ENCODE data around the gene ANKRD9.

The ANKRD9 gene

GRCh38 chr14:102512793-102513300, 3.3 kb upstream of the ANKRD9 start:
- DNase-seq: no peak

DNA sequence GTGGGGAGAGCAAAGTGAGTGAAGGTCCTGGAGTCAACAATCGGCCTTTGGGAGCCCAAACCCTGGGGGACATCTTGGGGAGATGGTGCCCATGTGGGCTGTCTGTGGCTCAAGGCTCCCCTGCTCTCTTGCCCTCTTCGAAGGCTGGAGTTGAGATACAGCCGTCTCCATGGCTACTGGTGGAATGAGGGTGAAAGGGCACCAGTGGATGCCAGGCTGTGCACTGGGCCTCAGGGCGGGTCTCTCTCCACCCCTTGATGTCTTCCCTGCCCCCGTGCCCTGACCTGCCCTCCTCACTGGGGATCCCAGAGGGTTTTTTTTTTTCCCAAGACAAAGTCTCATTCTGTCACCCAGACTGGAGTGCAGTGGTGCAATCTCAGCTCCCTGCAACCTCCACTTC, 2.0 kb upstream of the ANKRD9 start:
- no peak for DNase-seq

DNA sequence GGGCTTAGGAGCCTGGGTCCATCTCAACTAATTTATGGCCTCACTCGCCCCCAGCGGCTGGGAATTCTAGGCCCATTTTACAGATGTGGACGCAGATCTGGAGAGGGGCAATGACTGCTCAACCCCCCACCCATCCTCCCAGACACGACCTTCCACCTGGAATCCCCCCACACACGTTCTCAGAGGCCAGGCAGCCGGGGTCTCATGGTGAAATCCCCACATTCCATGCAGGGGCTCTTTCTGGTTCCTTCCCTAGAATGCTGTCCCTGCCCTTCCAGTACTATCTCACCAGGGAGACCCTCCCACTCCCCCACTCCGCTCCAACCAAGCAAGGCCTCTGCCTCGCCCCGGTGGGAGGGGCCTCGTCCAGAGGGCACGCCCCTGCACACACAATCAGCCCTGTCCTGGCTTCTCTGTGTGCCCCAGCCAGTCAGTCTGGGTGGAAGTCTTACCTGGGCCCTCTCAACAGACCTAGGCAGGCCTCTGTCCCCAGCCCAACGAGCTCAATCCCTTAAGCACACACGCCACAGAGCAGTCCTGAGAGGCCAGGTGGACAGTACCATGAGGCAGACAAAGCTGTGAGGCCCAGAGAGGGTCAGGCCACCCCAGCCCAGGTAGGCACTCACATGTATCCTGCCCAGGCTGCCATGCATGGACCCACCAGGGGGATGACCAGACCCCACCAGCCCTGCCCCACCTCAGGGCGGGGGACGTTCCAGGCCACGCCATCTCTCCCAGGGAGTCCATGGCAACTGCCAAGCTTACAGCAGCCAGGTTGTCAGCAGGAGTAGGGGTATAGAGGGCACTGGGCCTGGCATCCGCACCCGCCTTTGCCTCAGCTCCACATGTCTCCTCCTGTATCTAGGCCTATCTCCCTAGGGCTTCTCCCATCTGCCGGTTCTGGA, 1.3 kb upstream of the ANKRD9 start:
- DNase-seq: peak in 1 of 5 experiments; percentile 39

- DNase-seq: peak in 4 of 5 experiments; percentile 24 to 51 (median 38)
These were observed 516 bp downstream of the ANKRD9 start for GRCh38 chr14:102508774-102509745.

DNA sequence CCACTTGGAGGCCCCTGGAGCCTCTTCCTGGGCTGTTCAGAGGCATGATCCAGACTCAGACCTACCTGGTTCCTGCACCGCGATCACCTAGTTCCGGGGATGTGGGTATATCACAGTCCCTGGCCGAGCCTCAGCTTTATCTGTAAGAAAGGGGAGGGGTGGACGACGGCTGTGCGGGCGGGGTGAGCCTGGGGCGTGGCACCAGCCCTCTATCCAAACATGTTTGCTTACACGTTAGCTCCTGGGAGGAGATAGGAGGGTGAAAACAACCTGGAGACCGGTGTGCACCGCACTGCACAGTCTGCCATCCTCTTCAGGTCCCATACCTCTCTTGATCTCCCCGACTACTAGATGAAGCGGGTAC, 1.2 kb downstream of the ANKRD9 start:
- no peak for DNase-seq

DNA sequence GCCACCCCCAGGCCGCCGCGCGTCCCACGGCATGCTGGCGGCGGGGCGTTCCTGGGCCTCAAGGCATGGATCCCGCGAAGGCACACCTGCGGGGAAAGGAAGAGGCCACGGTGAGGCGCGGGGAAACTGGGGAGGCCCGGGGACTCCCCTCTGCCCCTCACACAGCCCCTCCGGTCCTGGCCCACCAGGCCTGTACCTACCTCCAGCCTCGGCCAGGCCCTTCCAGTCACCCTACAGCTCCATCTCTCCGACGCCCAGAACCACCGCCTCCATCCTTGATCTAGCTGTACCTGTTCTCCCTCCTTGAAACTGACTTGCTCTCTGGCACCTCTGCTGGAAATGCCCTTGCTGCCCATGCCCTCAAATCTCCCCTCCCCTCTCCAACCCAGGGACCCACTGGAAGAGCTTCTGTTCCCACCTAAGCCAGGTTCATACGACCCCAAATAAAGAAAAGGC, 1.7 kb downstream of the ANKRD9 start:
- no peak for DNase-seq

DNA sequence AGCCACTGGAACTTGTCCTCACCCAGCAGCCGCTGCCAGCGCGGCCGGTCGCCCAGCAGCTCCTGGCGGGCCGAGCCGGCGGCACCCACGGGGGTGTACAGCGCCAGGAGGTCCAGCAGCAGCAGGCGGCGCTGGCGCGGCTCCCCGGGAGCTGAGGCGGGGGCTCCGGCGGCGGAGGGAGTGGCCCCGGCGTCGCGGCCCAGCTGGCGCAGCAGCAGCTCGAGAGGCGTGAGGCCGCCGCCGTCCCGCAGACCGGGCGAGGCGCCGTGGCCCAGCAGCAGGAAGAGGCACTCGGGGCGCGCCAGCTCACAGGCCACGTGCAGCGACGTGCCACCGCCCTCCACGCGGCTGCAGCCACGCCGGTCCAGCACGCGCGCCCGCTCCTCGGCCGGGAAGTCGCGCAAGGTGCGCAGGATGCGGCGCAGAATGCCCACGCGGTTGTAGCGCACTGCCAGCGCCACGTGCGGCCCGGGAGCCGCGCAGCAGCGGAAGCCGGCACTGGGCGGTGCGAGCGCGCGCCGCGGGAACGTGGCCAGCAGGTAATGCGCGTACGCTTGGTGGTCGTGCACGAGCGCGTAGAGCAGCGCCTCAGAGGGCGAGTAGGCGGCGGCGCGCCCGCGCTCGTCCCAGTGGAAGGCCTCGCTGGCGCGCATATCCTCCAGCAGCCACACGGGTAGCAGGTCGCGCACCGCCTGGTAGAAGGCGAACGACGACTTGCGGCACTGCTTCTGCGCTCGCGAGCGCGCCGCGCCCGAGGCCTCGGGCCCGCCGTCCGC, 2.3 kb downstream of the ANKRD9 start:
- DNase-seq: peak in 1 of 5 experiments; percentile 73

DNA sequence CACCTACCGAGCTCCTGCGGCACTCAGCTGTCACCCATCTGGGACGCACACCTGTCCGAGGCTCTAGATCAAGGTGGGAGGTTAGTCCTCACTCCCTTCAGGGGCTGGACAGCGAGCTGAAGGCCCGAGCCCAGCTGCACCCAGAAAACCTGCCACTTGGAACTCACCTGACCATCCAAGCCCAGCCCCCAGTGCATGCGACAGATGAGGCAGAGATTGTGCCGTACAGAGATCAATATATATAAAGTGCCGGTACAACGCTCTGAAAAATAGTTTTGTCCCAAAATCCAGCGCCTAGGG, 3.0 kb downstream of the ANKRD9 start:
- DNase-seq: no peak

- DNase-seq: no peak
These were observed 3.6 kb downstream of the ANKRD9 start for GRCh38 chr14:102505775-102506625.

DNA sequence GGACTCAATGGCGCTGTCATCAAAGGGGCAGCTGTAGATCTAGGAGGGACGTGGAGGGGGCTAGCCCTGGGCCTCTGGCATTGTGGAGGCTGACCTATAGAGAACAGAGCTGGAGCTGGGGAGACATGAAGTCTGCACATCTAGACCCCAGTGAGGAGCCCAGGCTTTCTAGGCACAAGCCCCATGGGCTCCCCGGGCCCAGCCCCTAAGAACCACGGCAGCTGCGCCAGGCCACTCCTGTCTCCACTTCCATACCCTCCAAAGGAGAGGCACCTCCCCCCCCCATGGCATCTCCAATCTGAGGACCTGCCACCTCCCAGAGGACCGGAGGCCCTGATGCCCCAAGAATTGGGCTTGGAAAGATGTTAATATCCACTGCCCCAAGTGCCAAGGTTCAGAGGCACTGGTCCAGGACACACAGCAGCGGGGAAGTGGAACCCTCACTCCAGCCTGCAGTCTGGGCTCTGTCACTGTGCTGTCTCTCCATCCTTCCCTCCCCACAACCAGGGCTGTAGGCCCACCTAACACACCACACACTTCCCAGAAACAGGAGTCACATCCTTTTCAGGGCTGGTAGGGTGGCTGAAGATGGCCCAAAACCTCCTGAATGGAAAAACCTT, 4.5 kb downstream of the ANKRD9 start:
- no peak for DNase-seq

- no peak for DNase-seq
These were observed 5.1 kb downstream of the ANKRD9 start for GRCh38 chr14:102504328-102504999.

DNA sequence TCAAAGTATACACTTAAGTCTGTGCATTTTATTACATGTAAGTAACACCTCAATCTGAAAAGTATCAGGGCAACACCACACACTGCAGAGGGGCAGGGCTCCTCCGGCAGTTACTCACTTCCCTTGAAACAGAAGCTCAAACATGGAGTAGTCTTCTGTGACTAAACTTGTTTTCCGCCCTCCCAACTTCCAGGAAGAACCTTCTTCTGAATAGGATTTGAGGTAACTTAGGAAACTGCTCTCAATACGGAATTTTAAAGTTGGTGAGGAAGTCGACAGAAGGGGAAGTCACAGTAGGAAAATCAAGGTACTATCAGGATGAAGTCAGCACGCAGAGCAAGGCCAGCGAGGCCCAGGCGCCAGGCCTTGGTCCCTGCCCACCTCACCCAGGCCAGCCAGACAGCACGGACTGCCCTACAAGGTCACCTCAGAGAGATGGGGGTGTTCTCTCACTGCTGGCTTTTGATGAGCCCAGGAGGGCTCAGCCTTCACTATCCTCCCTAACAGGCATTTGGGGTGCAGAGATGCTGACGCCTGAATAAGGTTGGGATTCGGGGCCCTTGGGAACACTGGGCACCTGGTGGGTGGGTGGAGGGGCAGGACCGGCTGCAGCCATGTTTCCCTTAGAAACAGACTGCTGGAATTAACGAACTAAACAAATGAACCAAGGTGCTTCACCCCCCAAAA, 5.8 kb downstream of the ANKRD9 start:
- DNase-seq: no peak

DNA sequence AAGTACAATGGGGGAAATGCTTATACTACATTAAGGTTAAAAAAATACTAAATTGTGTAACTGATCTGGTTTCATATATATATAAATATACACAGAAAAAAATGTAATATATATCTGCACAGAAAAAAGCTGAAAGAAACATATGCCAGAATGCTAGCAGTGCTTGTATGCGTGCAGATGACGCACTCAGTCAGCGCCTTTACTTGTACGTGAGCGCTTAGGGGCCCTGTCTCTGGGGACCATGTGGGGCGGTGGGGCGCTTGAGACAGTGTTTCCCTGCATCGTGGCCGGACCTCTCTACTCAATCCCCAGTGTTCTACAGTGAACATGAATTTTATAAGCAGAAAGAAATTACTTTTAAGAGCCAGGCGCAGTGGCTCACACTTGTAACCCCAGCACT, 7.0 kb downstream of the ANKRD9 start:
- DNase-seq: no peak

- no peak for DNase-seq
These were observed 7.7 kb downstream of the ANKRD9 start for GRCh38 chr14:102501751-102502315.

DNA sequence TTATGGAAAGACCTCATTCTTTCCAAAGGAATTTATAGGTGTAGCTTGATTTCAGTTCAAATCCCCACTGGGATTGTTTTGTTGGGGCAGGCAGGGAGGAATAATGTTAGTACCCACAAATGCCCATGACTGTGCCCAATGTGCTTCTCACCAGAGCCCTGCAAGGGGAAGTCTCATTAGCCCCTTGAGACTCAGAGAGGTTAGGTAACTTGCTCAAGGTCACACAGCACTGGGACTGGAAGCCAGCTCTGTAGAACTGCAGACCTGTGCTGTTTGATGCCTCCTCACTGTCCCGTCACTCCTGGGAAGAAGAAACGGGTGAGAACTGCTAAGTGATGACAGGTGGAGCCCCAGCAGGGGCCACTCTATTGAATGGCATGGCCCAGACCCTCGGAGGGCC, 8.9 kb downstream of the ANKRD9 start:
- no peak for DNase-seq

DNA sequence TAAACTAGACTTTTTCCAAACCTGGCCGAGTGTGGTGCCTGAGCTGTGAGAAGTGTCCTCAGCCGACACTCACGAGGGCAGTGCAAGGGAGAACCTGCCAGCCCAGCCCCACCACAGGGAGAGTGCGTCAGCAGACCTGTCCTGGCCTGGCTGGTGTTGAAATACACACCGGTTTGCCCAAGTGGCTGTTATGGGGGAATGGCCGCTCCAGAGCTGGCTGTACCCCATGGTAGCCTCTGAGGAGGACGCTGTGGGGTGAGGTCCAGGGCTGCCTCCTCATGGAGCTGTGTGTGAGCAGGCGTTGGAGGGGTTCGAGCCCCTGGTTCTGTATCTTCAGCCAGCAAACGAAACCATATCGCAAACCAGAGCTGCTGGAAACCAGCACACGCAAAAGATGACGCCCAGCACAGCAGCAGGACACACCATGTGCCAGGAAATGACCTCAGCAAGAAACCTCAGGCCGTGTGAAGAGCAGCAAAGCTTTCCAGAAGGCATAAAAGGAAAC, 9.4 kb downstream of the ANKRD9 start:
- peak in 2 of 5 experiments; percentile 12 to 78 for DNase-seq

- no peak for DNase-seq
These were observed 10.0 kb downstream of the ANKRD9 start for GRCh38 chr14:102499401-102500157.

GRCh38 chr14:102498678-102499265, 10.8 kb downstream of the ANKRD9 start:
- DNase-seq: no peak
